Thoracic aorta (tissue), 2 donors: ENCODE results near the gene PTP4A2. TPM values are rescaled to one million over a fixed set of nuclear protein-coding genes. Genes with fewer than 3 reads are reported as not detected.

Experiments
- ATAC-seq: fragments of 150-250 bp; one replicate; pipeline ENCODE4 v1.8.0; 2017; ENCODE audit warnings: low read depth; ENCODE audit not compliant: insufficient number of reproducible peaks, low FRiP score
- DNase-seq: peaks from one replicate; pipeline ENCODE4 v3.0.0-alpha.2; 2020; ENCODE audit warnings: low spot score
- H3K27ac ChIP-seq, 2 donors: fragments of 200-600 bp; sonication (generic); 1 replicate in 1 of 2; 2 replicates in 1 of 2; pipeline ENCODE4 v1.5.1; 2016; ENCODE audit warnings: mild to moderate bottlenecking in 2 of 2, moderate library complexity in 2 of 2
- H3K27me3 ChIP-seq: fragments of 200-600 bp; sonication (generic); replicated peaks from 2 replicates; pipeline ENCODE4 v1.6.0; 2016; ENCODE audit warnings: mild to moderate bottlenecking; ENCODE audit not compliant: insufficient read depth
- H3K36me3 ChIP-seq: fragments of 200-600 bp; sonication (generic); one replicate; pipeline ENCODE4 v1.5.1; 2016
- H3K4me1 ChIP-seq, 2 donors: fragments of 200-600 bp; sonication (generic); 1 replicate in 1 of 2; 2 replicates in 1 of 2; pipeline versions ENCODE4 v1.5.1 to v1.6.0; 2016; ENCODE audit warnings: low read depth in 2 of 2, mild to moderate bottlenecking in 1 of 2; ENCODE audit not compliant: control insufficient read depth in 1 of 2
- H3K4me3 ChIP-seq: fragments of 200-600 bp; sonication (generic); 2 replicates; pipeline ENCODE4 v1.5.1; 2016; ENCODE audit warnings: mild to moderate bottlenecking
- H3K9me3 ChIP-seq: fragments of 200-600 bp; sonication (generic); 2 replicates; pipeline ENCODE4 v1.5.1; 2016
- CTCF ChIP-seq: fragments of 200-600 bp; sonication (generic); IDR thresholded peaks from one replicate; pipeline ENCODE4 v1.5.1; 2019; ENCODE audit warnings: antibody characterized with exemption
- total RNA-seq, 2 donors: library from RNA; depleted of rRNA; stranded (reverse); fragments of >200 nt; gene quantifications; one replicate each; pipeline versions ENCODE4 v1.1.0 to v1.2.3, GENCODE V29; 2016

The PTP4A2 gene
- total RNA-seq, 2 donors from 2014 or later: 104 to 237 TPM

GRCh38 chr1:31861346-31861745 lies 76.8 kb downstream of the PTP4A2 start:
- no peak for TF ChIP-seq CTCF
- Histone ChIP-seq H3K27ac (no peak overlapping the region), H3K4me3 (no peak overlapping the region), H3K27me3 (no peaks in the 10 kb centered on the region), H3K36me3 (no peaks in the 10 kb centered on the region), H3K9me3 (no peaks in the 10 kb centered on the region), H3K4me1 (no peaks in the 10 kb centered on the region)
- DNase-seq (no peak), ATAC-seq (no peak)

- H3K36me3 ChIP-seq: no peaks in the 10 kb centered on the region
- no peak for DNase-seq
- no peak for ATAC-seq
- no peaks in the 10 kb centered on the region for H3K9me3 ChIP-seq
- H3K4me1 ChIP-seq: no peaks in the 10 kb centered on the region
- no peaks in the 10 kb centered on the region for H3K27me3 ChIP-seq
- no peak overlapping the region for H3K27ac ChIP-seq
- TF ChIP-seq CTCF: no peak
- H3K4me3 ChIP-seq: no peak overlapping the region
Measured at GRCh38 chr1:31860581-31860980, 77.6 kb downstream of the PTP4A2 start.

GRCh38 chr1:31859719-31860118 lies 78.4 kb downstream of the PTP4A2 start:
- no peaks in the 10 kb centered on the region for H3K4me1 ChIP-seq
- H3K9me3 ChIP-seq: no peaks in the 10 kb centered on the region
- ATAC-seq: no peak
- no peaks in the 10 kb centered on the region for H3K27me3 ChIP-seq
- no peaks in the 10 kb centered on the region for H3K36me3 ChIP-seq
- H3K4me3 ChIP-seq: no peak overlapping the region
- TF ChIP-seq CTCF: no peak
- no peak overlapping the region for H3K27ac ChIP-seq
- no peak for DNase-seq

GRCh38 chr1:31859044-31859443 lies 79.1 kb downstream of the PTP4A2 start:
- Histone ChIP-seq H3K9me3 (no peaks in the 10 kb centered on the region), H3K27me3 (no peaks in the 10 kb centered on the region)

GRCh38 chr1:31857863-31858262 lies 80.3 kb downstream of the PTP4A2 start:
- Histone ChIP-seq H3K27ac (no peak overlapping the region), H3K4me3 (no peak overlapping the region), H3K9me3 (no peaks in the 10 kb centered on the region), H3K4me1 (no peaks in the 10 kb centered on the region), H3K36me3 (no peaks in the 10 kb centered on the region), H3K27me3 (no peaks in the 10 kb centered on the region)
- TF ChIP-seq CTCF: no peak
- ATAC-seq (no peak), DNase-seq (no peak)

More at GRCh38 chr1:31859044-31859443, 79.1 kb downstream of the PTP4A2 start:
- no peaks in the 10 kb centered on the region for H3K4me1 ChIP-seq
- ATAC-seq (no peak), DNase-seq (no peak)
- TF ChIP-seq CTCF: no peak
- no peak overlapping the region for H3K27ac ChIP-seq
- no peak overlapping the region for H3K4me3 ChIP-seq
- H3K36me3 ChIP-seq: no peaks in the 10 kb centered on the region

Other genes starting within 250 kb of the PTP4A2 start
- gene COL16A1, start 234.4 kb downstream of the PTP4A2 start, total RNA-seq: 100 to 1,000 TPM; 183 to 323 TPM
- gene ADGRB2, start 174.0 kb downstream of the PTP4A2 start, total RNA-seq: 1 to 10 TPM; 1.5 TPM
- gene SPOCD1, start 122.3 kb downstream of the PTP4A2 start, total RNA-seq: 10 to 100 TPM in 1 of 2 donors, 1 to 10 TPM in 1; 6.6 to 10.6 TPM
- 10 to 100 TPM; 45.5 to 82.6 TPM for gene KHDRBS1, start 75.5 kb upstream of the PTP4A2 start, total RNA-seq
- 1 to 10 TPM; 5.1 to 5.8 TPM for gene TMEM39B, start 134.6 kb upstream of the PTP4A2 start, total RNA-seq
- gene KPNA6, start 169.7 kb upstream of the PTP4A2 start, total RNA-seq: 10 to 100 TPM; 30.6 to 53.3 TPM
- 10 to 100 TPM; 57.5 to 89.5 TPM for gene TXLNA, start 241.3 kb upstream of the PTP4A2 start, total RNA-seq